ENCODE data around the gene ATP6V1G1.
"Not testable (repeated sequence)": the region's sequence is repeated elsewhere in the genome, so short reads cannot be mapped to it uniquely, and the experiment has no call there.

GRCh38 chr9:114600502-114601248, 13.1 kb downstream of the ATP6V1G1 start:
- TF ChIP-seq, protein P1, sequence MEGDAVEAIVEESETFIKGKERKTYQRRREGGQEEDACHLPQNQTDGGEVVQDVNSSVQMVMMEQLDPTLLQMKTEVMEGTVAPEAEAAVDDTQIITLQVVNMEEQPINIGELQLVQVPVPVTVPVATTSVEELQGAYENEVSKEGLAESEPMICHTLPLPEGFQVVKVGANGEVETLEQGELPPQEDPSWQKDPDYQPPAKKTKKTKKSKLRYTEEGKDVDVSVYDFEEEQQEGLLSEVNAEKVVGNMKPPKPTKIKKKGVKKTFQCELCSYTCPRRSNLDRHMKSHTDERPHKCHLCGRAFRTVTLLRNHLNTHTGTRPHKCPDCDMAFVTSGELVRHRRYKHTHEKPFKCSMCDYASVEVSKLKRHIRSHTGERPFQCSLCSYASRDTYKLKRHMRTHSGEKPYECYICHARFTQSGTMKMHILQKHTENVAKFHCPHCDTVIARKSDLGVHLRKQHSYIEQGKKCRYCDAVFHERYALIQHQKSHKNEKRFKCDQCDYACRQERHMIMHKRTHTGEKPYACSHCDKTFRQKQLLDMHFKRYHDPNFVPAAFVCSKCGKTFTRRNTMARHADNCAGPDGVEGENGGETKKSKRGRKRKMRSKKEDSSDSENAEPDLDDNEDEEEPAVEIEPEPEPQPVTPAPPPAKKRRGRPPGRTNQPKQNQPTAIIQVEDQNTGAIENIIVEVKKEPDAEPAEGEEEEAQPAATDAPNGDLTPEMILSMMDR (IDR thresholded peaks at IDR 0.05), result not testable (repeated sequence)
- not testable (repeated sequence) for TF ChIP-seq POLR2A (IDR thresholded peaks at IDR 0.05)
